ENCODE results near the gene MED28.

GRCh38 chr4:17646693-17647092 is 32.3 kb downstream of the MED28 start:
- TF ChIP-seq CTCF (conservative IDR thresholded peaks at IDR 0.05; ENCODE audit: low read length) = no peak
- TF ChIP-seq EZH2phosphoT487 (IDR thresholded peaks at IDR 0.05; ENCODE audit: borderline replicate concordance, low read depth, low read length) = no peak

Measured in OCI-LY7 (cell line).